GM12892 (cell line): ENCODE results near the gene DNAJC13.

ENCODE experiments used
- POLR2A ChIP-seq: IDR thresholded peaks from 2 replicates; pipeline ENCODE4 v1.6.1; 2011; ENCODE audit warnings: low read depth, low read length, control low read depth
- POLR2AphosphoS5 ChIP-seq: IDR thresholded peaks from 2 replicates; pipeline ENCODE4 v1.6.1; 2011; ENCODE audit warnings: low read depth, low read length, control low read depth
- TAF1 ChIP-seq: IDR thresholded peaks from 2 replicates; pipeline ENCODE4 v1.6.1; 2011; ENCODE audit warnings: low read depth, mild to moderate bottlenecking, control low read depth, low read length, borderline replicate concordance

DNA sequence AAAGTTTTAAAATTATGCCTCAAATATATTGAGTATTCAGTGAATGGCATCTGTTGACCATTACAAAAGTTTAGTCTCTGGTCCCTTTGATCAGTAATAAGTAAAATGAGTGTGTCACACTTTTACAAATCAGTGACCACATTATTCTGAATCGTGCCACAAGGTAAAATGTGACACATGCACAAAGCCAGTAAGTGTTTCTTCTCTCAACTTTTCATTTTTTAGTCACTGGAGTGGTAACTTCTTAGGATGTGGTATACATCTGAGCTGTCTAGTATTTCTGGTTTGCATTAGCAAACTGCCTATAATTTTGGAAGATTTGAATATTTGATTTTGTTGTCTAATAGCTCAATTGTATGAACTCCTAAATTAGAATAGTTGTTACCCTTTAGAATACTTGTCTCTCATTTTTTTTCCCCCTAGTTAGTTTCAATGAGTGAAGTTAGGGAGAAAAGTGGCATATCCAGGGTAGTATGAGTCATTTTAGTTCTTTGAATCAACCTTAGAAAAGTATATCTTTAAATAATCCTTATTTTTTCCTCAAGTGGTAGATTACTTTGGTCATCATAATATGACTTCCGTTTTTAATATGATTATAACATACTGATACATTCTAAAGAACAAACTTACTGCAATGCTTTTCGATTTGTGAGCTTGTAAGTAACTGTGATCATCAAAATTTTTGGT, 18.1 kb downstream of the DNAJC13 start:
- no peak for TF ChIP-seq TAF1
- TF ChIP-seq POLR2A, result no peak
- no peak for TF ChIP-seq POLR2AphosphoS5
